Activated CD8-positive, alpha-beta memory T cell treated with anti-CD3 and anti-CD28 coated beads, Interleukin-2, amount 50 U/mL, for 24 hours (primary cell): ENCODE results near the gene DSE.

Source experiments
- DNase-seq: peaks from one replicate; pipeline ENCODE4 v3.0.0-alpha.2; 2020; ENCODE audit errors: extremely low read depth

The DSE gene

GRCh38 chr6:116447496-116448011, 76.8 kb downstream of the DSE start:
- DNase-seq = no peak

GRCh38 chr6:116449565-116449964, 78.8 kb downstream of the DSE start:
- DNase-seq = no peak

- no peak for DNase-seq
These were observed 79.5 kb downstream of the DSE start for GRCh38 chr6:116450185-116450710.

- DNase-seq = no peak
These were observed 80.3 kb downstream of the DSE start for GRCh38 chr6:116450769-116451740.

GRCh38 chr6:116451916-116452315, 81.2 kb downstream of the DSE start:
- DNase-seq = no peak

- no peak for DNase-seq
These were observed 81.8 kb downstream of the DSE start for GRCh38 chr6:116452531-116452930.

GRCh38 chr6:116456106-116456505, 85.4 kb downstream of the DSE start:
- no peak for DNase-seq

GRCh38 chr6:116456927-116457326, 86.2 kb downstream of the DSE start:
- DNase-seq = no peak

GRCh38 chr6:116458264-116458663, 87.5 kb downstream of the DSE start:
- no peak for DNase-seq

- no peak for DNase-seq
These were observed 89.2 kb downstream of the DSE start for GRCh38 chr6:116459927-116460326.

- no peak for DNase-seq
These were observed 90.7 kb downstream of the DSE start, which contains the start of gene CALHM6 for GRCh38 chr6:116461331-116461931. Gene CALHM6, plus strand, starts transcription at chr6:116461375. Its CDS starts 555 bp downstream, at chr6:116461930.

- no peak for DNase-seq
These were observed 91.5 kb downstream of the DSE start for GRCh38 chr6:116461932-116462885.

- no peak for DNase-seq
These were observed 92.6 kb downstream of the DSE start for GRCh38 chr6:116463301-116463700.

GRCh38 chr6:116465246-116465645, 94.5 kb downstream of the DSE start:
- DNase-seq = no peak

GRCh38 chr6:116467096-116467495, 96.3 kb downstream of the DSE start:
- DNase-seq = no peak

- no peak for DNase-seq
These were observed 96.8 kb downstream of the DSE start for GRCh38 chr6:116467514-116467913.

GRCh38 chr6:116468293-116468692, 97.5 kb downstream of the DSE start:
- DNase-seq = no peak

GRCh38 chr6:116471531-116471930, 100.8 kb downstream of the DSE start:
- DNase-seq = no peak

GRCh38 chr6:116472706-116473105, 102.0 kb downstream of the DSE start:
- no peak for DNase-seq

- DNase-seq = no peak
These were observed 104.4 kb downstream of the DSE start for GRCh38 chr6:116475141-116475540.

GRCh38 chr6:116476002-116476678, 105.4 kb downstream of the DSE start:
- DNase-seq = no peak
